ENCODE data around the gene NUBP1.
"Not testable (repeated sequence)": the region's sequence is repeated elsewhere in the genome, so short reads cannot be mapped to it uniquely, and the experiment has no call there.

DNA sequence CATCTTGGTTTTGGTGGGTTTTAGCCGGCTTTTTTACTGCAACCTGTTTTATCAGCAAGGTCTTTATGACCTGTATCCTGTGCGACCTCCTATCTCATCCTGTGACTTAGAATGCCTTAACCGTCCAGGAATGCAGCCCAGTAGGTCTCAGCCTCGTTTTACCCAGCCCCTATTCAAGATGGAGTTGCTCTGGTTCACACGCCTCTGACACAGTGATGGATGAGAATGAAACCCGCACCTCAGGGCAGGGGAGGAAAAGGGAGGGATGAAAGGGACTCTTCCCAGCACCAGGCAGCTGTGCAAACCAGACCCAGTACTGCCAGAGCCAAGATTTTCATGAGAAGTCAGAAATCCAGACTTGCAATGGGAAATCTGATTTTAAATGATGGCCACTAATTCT, 33.3 kb downstream of the NUBP1 start:
- TF ChIP-seq, protein P1, sequence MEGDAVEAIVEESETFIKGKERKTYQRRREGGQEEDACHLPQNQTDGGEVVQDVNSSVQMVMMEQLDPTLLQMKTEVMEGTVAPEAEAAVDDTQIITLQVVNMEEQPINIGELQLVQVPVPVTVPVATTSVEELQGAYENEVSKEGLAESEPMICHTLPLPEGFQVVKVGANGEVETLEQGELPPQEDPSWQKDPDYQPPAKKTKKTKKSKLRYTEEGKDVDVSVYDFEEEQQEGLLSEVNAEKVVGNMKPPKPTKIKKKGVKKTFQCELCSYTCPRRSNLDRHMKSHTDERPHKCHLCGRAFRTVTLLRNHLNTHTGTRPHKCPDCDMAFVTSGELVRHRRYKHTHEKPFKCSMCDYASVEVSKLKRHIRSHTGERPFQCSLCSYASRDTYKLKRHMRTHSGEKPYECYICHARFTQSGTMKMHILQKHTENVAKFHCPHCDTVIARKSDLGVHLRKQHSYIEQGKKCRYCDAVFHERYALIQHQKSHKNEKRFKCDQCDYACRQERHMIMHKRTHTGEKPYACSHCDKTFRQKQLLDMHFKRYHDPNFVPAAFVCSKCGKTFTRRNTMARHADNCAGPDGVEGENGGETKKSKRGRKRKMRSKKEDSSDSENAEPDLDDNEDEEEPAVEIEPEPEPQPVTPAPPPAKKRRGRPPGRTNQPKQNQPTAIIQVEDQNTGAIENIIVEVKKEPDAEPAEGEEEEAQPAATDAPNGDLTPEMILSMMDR (IDR thresholded peaks at IDR 0.05; ENCODE audit: low read depth, low read length): not testable (repeated sequence)
- not testable (repeated sequence) for TF ChIP-seq EZH2phosphoT487 (IDR thresholded peaks at IDR 0.05; ENCODE audit: low read depth)
